GOT3 (cell line): ENCODE data around the gene CGREF1.
A peak's percentile ranks its signal among the peaks of the same experiment; 100 is the strongest.

Experiments used
- DNase-seq: peaks from one replicate; lab custom pipeline; 2025; ENCODE audit warnings: mixed read lengths; lab: John Stamatoyannopoulos, UW

Gene CGREF1

DNA sequence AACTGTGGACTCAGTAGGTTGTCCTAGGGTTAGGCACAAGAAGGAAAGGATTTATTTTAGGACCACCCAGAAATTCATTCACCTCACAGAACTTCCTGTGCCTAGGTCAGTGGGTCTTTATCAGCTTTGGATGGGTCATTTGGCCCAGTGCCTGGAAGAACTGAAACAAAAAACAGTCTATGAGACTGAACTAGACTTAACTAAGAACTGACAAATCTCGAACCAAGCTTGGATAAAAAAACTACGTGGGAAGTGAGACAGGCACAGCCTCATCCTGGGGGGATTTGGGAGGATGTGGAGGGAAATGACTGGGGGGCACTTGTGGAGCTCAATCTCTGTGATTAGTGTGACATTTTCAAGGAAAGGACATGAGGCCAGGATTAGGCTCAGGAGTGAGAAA is 45.1 kb downstream of the CGREF1 start:
- DNase-seq, result no peak

DNA sequence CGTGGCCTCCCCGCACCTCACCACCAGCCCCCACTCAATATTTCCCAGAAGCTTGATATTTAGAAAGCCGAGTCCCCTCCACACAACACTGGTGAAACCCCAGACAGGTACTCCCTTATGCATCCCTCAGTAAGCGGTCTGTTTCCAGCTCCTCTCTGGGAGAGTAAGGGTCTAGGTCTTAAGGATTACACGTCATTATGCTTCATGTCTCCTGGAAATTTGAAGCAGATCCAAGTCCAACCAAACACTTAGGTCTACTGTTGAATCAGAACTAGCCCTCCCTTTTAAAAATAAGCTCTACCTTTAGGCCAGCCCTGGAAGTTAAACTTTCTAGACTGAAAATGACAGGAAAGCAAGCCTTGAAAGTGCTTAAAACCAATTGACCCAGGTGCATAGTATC is 46.0 kb downstream of the CGREF1 start:
- DNase-seq, result no peak

DNA sequence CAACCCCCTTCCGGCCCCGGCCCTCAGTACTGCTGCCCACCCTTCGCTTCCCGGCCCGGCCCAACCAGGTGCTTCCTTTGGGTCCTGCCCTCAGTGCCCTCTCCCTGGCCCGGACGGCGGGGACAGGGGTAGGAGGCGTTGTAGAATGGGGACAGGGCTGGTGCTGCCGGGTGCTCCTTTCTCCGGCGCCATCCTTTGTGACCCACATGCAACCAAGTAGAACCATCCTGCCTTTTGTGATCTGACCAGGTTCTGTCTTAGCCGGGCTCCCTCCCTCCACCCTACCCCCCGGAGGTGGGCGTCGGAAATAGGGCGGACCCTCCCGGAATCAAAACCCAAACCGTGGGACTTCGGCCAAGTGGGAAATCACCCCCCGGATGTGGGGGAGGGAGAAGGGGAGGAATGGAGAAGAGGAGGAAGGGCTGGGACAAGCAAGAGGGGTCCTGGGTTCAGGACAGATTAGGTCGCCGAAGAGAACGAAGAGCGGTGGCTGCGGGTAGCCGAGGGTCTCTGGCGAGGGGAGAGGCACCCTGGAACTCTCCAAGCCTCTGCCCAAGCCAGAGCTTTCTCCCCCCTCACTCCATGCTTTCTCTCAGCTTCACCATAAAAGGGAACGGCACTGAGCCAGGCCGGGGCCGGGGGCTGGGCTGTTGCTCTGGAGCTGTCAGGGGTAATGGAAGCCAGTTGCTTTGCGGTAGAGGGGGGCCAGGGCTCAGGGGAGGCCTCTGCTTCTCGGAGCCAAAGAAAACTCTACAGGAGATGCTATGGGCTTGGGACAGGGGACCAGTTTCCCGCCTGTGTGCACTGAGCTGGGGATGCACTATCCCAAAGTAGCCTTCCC is 46.7 kb downstream of the CGREF1 start:
- no peak for DNase-seq

DNA sequence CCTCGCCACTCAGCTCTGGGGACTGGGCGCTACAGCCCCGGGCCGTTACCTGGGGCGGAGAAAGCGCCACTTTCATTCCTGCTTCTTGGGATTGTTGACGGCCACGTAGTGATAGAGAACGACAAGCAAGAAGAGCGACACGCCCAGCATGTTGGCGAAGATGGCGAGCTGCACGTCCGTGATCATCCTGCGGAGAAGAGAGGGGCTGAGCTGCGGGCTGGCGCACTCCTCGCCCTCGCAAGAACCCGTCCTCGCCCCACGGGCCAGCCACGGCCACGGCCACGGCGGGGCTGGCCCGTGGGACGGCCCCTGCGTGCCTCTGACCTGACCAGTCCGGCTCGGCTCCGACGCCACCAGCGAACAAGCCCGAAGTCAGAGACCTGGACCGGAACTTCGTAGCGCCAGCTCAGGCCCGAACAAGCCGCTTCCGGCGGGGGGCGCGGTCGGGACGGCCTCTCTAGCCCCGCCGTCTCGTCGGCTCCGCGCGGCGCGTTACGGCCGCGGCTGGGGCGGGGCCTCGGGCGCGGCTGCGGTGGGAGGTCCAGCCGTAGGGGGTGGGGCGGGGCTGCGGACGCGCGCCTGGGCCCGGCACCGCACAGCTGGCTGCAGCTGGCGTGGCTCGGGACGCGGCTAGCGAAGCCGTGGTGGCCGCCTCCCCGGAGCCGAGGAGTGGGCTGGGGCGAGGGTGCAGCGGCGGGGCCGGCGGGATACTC is 47.5 kb downstream of the CGREF1 start, which contains the start of gene OST4:
Gene OST4 (minus strand): TSS at position 378 of the 713 bp plus-strand sequence.
- DNase-seq, result peak; percentile 83

DNA sequence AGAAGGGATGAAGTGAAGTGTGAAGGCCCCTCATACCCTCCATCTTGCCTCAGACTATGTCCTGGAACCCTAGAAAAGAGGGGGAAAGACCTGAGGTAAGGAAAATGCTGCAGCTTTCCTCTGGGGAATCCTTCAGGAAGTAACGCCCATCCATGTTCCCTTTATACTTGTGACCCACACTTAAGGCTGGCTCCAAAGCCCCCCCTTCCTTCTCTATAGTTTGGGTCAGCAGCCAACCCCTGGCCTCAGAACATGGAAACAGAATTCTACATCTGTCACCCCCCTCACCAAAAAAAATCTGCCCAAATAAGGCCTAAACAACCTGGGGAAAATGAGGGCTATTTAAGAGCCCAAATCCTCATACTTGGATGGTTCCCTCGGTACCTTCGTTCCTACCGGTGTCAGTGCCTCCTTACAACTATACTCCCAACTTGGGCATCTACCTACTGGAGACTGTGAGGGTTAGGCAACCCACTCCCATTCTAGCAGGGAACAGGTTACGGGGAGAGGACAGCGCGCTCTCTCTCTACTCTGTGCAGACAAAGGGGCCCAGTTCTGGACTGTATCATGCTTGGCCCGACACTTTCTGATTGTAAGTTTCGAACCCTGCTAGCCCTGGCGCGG is 48.2 kb downstream of the CGREF1 start:
- DNase-seq, result no peak

DNA sequence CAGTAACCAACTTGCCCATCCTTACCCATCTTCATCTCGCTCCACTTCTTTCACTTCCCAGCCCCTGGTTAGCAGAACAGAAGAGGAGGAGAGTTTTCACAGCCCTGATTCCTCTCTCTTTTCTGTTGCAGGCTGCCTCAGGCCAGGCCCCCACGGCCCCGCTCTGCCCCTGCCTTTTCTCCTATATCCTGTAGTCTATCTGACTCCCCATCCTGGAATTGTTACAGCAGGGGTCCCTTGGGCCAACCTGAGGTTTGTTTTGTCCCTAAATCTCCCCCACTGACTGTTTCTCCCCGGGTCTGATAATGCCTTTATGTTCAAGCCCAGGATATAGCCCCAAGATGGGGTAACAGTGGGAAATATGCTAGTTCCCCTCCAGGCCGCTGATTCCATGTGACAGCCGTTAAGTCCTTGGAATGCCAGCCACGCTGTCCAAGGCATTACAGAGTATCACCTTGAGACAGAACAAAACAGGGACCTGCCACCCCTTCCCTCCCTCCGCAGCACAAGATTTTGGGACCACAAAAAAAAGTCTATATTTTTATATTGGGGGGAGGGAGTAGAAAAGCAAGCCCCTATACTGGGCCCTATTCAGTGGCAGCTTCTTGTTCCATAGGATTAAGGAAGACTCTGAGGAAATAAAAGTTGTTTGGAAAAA is 48.8 kb downstream of the CGREF1 start:
- no peak for DNase-seq

DNA sequence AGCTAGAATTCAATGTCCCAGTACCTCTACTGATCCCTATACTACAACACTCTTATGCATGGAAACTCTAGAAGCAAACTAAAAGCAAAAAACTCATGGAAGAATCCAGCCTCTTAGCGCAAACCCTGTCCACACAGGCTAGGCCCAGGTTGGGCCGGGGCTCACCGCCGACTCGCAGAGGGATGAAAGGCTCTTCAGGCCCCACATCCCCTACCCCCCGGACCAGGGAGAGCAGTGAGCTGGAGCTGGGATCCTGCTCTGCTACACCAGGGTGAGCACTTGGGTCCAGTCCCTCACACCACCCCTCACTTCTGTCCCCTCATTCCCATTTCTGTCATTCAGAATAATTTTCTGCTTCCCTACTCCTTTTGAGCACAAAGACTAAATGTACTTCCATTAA is 49.5 kb downstream of the CGREF1 start:
- no peak for DNase-seq

DNA sequence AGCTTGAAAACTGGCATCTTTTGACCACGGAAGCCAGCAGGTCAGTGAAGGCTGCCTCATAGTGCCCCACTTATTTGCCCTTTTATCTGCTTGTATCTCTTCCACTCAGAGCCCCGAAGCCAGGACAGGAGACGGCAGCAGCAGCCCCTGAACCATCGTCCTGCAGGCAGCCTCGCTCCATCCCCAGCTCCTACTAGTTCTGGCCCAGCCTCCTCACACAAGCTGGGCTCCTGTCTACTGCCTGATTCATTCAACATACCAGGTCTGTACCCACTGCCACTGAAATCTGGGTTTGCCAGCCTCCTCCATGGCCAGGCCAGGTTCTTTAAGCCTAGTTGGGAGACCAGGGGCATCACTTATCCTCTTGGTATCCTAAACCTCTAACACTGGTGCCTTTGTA is 51.5 kb downstream of the CGREF1 start:
- DNase-seq, result no peak

DNA sequence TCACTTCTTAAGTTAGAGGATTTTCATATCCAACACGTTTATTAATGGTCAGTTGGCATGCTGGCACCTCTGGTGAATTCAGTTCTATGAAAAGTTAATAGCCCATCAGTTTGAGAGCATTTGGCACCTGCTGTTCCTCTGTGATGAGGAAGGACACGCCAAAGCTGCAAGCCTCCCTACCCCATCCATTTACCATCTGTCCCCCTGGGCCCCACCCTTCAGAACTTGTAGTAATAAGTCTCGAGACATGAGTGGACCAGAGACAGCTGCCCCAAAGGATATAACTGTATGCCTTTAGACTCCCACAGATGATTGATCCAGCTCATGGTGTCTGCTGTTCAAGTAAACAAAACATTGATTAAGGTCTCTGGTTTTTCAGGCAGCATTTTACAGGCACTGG is 53.8 kb downstream of the CGREF1 start:
- no peak for DNase-seq

DNA sequence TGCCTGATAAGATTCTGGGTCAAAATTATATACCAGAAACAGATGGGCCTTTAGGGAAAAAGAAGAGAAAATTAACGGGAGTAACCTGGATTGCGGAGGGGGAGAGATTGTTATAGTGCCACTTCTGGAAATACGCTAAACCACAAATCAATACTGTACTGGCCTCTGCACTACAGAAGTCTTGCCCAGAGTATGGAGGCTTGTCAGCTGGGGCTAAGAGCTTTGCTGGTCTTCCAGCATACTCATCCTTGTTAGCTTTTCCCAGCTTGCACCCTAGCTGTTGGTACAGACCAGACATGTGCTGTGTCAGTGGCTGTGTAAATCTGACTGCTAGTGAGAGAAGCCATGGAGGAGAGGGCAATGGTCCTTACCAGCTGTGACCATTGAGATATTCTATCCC is 58.6 kb downstream of the CGREF1 start:
- DNase-seq, result no peak

DNA sequence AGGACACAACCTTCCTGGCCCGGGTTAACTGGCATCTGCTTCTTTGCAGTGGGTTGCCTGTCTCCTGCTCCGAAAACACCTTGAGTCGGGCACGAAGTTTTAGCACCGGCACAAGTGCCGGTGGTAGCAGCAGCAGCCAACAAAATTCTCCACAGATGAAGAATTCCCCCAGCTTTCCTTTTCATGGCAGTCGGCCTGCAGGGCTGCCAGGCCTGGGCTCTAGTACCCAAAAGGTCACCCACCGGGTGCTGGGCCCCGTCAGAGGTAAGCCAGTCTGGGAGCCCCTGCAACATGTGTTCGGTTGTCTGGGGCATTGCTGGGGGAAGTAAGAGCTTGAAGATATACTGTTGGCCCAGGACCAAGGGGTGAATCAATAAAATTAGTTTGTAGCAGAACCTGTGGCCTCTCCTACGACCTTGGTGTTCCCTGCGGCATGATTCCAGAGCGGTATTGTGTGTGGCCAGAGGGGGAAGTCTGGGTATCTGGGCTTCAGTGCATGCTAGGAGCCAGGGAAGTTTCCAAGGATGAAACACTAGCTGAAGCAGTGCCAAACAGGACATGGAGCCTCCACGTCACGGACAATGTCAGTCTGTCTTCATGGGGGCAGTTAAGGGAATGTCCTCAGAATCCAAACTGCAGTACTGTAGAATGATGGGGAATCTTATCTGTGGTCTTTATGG is 59.6 kb downstream of the CGREF1 start:
- no peak for DNase-seq

DNA sequence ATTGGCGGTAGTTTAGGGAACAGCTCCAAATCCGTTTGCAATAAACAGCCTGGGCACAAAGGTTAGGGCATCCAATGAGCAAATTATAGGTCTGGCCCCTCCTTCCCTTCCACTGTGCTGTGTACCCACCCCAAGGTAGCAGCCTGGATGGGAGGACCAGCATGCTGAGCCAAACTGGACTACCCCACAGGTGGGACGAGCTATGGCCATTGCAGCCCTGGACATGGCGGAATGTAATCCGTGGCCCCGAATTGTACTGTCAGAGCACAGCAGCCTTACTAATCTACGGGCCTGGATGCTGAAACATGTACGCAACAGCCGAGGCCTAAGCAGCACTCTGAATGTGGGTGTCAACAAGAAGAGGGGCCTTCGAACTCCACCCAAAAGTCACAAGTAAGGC is 60.7 kb downstream of the CGREF1 start:
- DNase-seq, result no peak

DNA sequence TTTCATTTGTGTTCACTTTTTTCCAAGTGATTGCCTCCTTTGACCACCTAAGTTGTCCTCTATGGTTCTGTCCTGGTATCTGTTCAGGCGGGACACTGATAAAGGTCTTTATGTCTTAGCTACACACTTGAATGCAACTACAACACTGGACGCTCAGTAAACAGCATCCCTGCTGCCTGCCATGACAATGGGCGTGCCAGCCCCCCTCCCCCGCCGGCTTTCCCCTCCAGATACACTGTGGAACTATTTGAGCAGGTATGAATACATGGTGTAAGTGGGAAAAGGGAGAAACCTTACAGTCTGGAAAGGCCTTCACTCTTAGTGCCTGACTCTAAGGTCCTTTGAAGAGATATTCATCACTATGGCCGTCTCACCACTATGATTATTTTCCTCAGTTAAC is 61.7 kb downstream of the CGREF1 start:
- no peak for DNase-seq

DNA sequence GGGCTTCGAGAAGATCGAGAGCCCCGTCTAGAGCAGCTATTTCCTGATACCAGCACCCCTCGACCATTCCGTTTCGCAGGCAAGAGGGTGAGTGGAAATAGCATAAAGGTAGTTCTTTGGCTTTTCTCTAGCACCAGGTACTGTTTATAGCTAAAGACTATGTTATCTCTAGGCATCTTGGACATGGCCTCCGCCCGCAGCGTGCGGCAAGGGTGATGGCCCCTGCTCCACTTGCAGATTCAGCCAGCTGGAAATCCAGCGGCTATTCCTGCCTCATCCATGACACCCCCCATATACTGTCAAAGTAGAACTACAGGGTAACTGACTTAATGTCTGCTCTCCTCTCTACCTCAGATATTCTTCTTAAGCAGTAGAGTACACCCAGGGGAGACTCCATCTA is 64.2 kb downstream of the CGREF1 start:
- DNase-seq, result no peak

DNA sequence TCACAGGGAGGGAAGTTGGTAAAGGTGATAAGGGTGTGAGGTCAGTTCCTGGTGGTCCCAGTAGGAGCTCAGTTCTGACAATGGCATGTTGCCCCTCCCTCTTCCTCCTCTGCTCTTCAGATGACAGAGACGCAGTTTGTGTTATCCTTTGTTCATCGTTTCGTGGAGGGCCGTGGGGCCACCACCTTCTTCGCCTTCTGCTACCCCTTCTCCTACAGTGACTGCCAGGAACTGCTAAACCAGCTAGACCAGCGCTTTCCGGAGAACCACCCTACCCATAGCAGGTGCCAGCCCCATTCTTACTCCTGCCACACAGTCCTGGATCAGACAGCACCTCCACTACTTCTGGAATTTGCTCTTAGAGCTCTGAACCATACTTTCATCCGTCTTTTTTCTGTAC is 65.2 kb downstream of the CGREF1 start:
- DNase-seq, result no peak

DNA sequence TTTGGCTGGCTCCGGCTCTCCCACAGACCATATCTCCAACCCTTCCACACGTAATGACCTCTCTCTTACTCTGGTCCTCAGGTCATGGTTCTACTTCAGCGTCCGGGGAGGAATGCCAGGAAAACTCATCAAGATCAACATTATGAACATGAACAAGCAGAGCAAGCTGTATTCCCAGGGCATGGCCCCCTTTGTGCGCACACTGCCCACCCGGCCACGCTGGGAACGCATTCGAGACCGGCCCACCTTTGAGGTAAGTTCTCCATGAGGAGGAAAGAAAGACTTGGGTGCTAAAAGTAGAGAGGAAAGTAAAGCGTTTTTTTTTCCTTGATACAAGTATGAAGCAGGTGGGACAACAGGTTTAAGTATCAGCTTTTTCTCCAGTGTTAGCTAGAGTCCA is 65.6 kb downstream of the CGREF1 start:
- DNase-seq, result no peak

DNA sequence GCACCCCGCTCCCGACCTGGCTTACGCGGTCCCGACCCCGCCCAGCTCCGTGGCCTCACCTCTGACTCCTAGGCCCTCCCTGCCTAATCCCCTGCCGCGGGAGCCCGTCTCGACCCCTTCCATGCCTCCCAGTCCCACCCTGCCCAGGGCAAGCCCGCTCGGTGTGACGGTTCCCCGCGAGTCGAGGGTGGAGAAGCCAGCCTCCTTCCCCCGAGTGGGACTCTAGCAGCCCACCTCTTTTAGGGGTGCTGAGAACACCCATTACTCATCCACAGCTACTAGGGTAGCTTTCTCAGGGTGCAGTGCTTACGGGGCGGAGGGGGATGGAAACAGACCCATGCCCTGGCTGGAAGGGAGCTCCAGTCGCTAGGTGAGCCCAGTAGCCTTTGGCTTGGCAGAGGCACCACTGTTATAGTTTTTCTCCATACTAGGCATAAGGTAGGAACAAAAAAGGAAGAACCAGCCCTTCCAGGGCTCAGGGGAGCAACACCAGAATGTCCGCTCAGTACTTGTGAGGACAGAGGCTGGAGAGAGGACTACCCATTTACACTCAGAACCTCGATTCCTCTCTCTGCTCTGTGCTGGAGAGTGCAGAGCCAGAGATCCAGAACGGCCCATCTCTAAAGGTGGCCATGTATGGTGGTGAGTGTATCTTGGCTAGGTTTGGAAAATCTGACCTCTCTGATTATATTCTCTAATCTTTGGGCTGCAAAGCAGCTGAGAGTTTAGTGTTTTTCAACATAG is 66.9 kb downstream of the CGREF1 start:
- no peak for DNase-seq

DNA sequence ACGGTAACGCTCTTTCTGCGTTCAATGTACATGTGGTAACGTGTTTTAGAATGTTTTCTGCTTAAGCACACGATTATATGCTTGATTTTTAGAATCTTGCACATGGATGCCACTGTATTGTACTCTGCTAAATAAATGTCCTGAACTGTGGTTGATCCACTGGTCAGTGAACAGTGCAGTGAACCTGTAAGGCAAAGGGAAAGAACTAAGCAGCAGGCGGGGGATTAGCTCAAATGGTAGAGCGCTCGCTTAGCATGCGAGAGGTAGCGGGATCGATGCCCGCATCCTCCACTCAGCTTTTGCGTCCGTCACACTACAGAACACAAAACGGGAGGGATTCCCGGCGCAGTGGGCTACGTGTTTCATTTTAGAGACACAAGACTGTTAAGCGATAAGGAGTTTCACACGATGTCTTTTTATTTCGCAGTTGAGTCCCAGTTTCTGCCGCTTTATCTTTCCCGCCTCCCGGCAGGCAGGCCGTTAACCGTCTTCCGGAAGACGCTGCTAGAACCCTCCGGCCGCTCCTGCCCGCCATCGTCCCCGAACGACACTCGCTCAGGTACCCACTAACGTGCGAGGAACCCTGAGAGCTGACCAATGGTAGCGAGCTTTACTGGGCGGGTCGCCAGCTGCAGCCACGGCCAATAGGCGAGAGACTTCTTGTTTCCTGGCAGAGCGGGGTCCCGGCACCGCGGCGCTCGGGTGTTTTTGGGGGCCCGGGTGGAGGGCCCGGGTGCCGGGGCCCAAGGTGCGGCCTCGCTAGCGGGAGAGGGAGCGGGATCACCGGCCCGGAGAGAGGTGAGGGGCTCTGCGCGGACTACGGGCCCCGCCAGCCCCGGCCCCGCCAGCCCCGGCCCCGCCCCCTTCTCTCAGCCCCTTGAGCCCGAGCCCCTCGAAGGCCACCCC is 67.7 kb downstream of the CGREF1 start, which contains the start of gene AGBL5:
Gene AGBL5 (plus strand): TSS at position 673 of the 906 bp plus-strand sequence. CDS start 1,291 bp downstream, outside the sequence.
- DNase-seq, result peak; percentile 83
